GM12878 (cell line): ENCODE measurements around the gene TMEM86A. TPM values are rescaled to one million over a fixed set of nuclear protein-coding genes. Genes with fewer than 3 reads are reported as not detected.

Experiments
- ATAC-seq: fragments of 200-7000 bp; cut with Tn5 transposase; 3 replicates; pipeline ENCODE4 v1.9.1; 2020; ENCODE audit warnings: mild to moderate bottlenecking, moderate library complexity
- BruUV-seq: library from RNA; stranded (reverse); fragments of 400-500 nt; replicated peaks from 2 replicates; lab custom pipeline; 2021; lab: Mats Ljungman, UMichigan
- CTCF ChIA-PET: fragments of 300-600 bp; sonication (Branson Sonifier 250); formaldehyde crosslinking; extraction: SDS; loops from one replicate; lab custom pipeline; 2021; ENCODE audit warnings: inconsistent platforms; lab: Yijun Ruan, JAX
- POLR2A ChIA-PET: fragments of 350-600 bp; formaldehyde crosslinking; extraction: SDS; loops from one replicate; lab custom pipeline; 2021; ENCODE audit warnings: inconsistent platforms; lab: Charles Lee
- RAD21 ChIA-PET: fragments of 300-600 bp; sonication (Branson Sonifier 250); formaldehyde crosslinking; loops from one replicate; lab custom pipeline; 2023; ENCODE audit warnings: antibody characterized with exemption; ENCODE audit not compliant: unreplicated experiment; lab: Charles Lee
- SMC1A ChIA-PET: fragments of 300-600 bp; sonication (Branson Sonifier 250); formaldehyde crosslinking; loops from one replicate; lab custom pipeline; 2023; ENCODE audit not compliant: unreplicated experiment, uncharacterized antibody; lab: Charles Lee
- DNase-seq: peaks from one replicate; pipeline ENCODE4 v3.0.0-alpha.2; 2011; ENCODE audit warnings: low read depth, low spot score
- FAIRE-seq: peaks from 3 replicates; lab custom pipeline; 2011; peaks lifted over from hg19 to GRCh38; lab: Jason Lieb, UNC
- H2AFZ ChIP-seq: 2 replicates; pipeline ENCODE4 v1.6.0; 2011; ENCODE audit warnings: low read depth, low read length, control low read depth; ENCODE audit not compliant: control insufficient read depth
- H3K27ac ChIP-seq: 2 replicates; pipeline ENCODE4 v1.5.1; 2011; ENCODE audit warnings: control low read depth; ENCODE audit not compliant: control insufficient read depth, insufficient read depth
- H3K27me3 ChIP-seq, 2 experiments: replicated peaks in 1 of 2; 2 replicates each; pipeline versions ENCODE4 v1.6.0 to v1.6.1; 2011; ENCODE audit warnings: low read length in 1 of 2; ENCODE audit not compliant: control insufficient read depth in 2 of 2, insufficient read depth in 2 of 2
- H3K36me3 ChIP-seq, 2 experiments: 2 replicates each; pipeline ENCODE4 v1.5.1; 2011; ENCODE audit warnings: low read length in 1 of 2; ENCODE audit not compliant: control insufficient read depth in 2 of 2, insufficient read depth in 2 of 2
- H3K4me1 ChIP-seq: 2 replicates; pipeline ENCODE4 v1.6.1; 2011; ENCODE audit warnings: mild to moderate bottlenecking, low read length, moderate library complexity, mixed read lengths; ENCODE audit not compliant: control insufficient read depth, insufficient read depth
- H3K4me2 ChIP-seq: 2 replicates; pipeline ENCODE4 v1.6.0; 2011; ENCODE audit warnings: control low read depth; ENCODE audit not compliant: control insufficient read depth, insufficient read depth
- H3K4me3 ChIP-seq: fragments of 200-600 bp; sonication (generic); 2 replicates; pipeline ENCODE4 v1.5.1; 2016
- H3K79me2 ChIP-seq: 2 replicates; pipeline ENCODE4 v1.6.0; 2011; ENCODE audit warnings: low read length; ENCODE audit not compliant: control insufficient read depth, insufficient read depth
- H3K9ac ChIP-seq: 2 replicates; pipeline ENCODE4 v1.8.0; 2011; ENCODE audit warnings: low read length, control low read depth, mixed read lengths; ENCODE audit not compliant: control insufficient read depth, insufficient read depth
- H3K9me3 ChIP-seq: replicated peaks from 3 replicates; pipeline ENCODE4 v1.5.1; 2011; ENCODE audit warnings: mild to moderate bottlenecking, low read length; ENCODE audit not compliant: control insufficient read depth, insufficient read depth
- H4K20me1 ChIP-seq: 2 replicates; pipeline ENCODE4 v1.6.0; 2011; ENCODE audit not compliant: control insufficient read depth, insufficient read depth
- CREB1 ChIP-seq: IDR thresholded peaks from 2 replicates; pipeline ENCODE4 v1.6.1; 2012; ENCODE audit warnings: low read depth, mild to moderate bottlenecking, inconsistent platforms
- CUX1 ChIP-seq: IDR thresholded peaks from 2 replicates; pipeline ENCODE4 v1.6.1; 2012; ENCODE audit warnings: improper control_type of control experiment, low read depth, low read length; ENCODE audit not compliant: insufficient replicate concordance
- EP300 ChIP-seq, 2 experiments: fragments of 150-350 bp in 1 of 2; IDR thresholded peaks; 2 replicates each; pipeline ENCODE4 v1.6.1; 2011 to 2012; ENCODE audit warnings: low read depth in 2 of 2, low read length in 2 of 2, borderline replicate concordance in 1 of 2, improper control_type of control experiment in 1 of 2, inconsistent platforms in 1 of 2; ENCODE audit not compliant: control insufficient read depth in 1 of 2
- SREBF1 ChIP-seq: IDR thresholded peaks from 2 replicates; pipeline ENCODE4 v1.6.1; 2012; ENCODE audit warnings: mild to moderate bottlenecking, low read length
- WRNIP1 ChIP-seq: IDR thresholded peaks from 2 replicates; pipeline ENCODE4 v1.6.1; 2011; ENCODE audit warnings: low read depth, low read length, improper control_type of control experiment, borderline replicate concordance
- YBX1 ChIP-seq: fragments of 450-650 bp; IDR thresholded peaks from 2 replicates; pipeline ENCODE4 v1.6.1; 2016; ENCODE audit warnings: antibody characterized with exemption
- ZBTB4 ChIP-seq: fragments of 450-650 bp; formaldehyde crosslinking; IDR thresholded peaks from 2 replicates; pipeline ENCODE4 v1.4.0; 2022; ENCODE audit warnings: mild to moderate bottlenecking, moderate library complexity
- WGBS: methylation state at CpG from one replicate; pipeline ENCODE4 v1.1.6; 2016; ENCODE audit warnings: low lambda C conversion rate; ENCODE audit not compliant: insufficient replicate concordance, insufficient coverage; ENCODE audit errors: missing lambda C conversion rate; 5-methylcytosine and 5-hydroxymethylcytosine counted together
- in situ Hi-C: fragments of 300-500 bp; cut with MboI; formaldehyde crosslinking; loops from 9 replicates; pipeline ENCODE4 v1.14.3; 2018; ENCODE audit warnings: mixed read lengths
- intact Hi-C: fragments of 100-400 bp; cut with micrococcal nuclease; formaldehyde crosslinking; loops from one replicate; pipeline ENCODE4 v1.14.2; 2022; ENCODE audit not compliant: unreplicated experiment
- polyA plus RNA-seq, 11 experiments: library from polyadenylated mRNA; depleted of rRNA in 4 of 11; unstranded in 6 of 11; stranded (reverse) in 5 of 11; fragments of >200 nt; fragmentation: Nextera tagmentation in 4 of 11; fragmentation: Illumina TruSeq in 1 of 11; extraction: Ambion mirVana in 4 of 11; extraction: Trizol in 1 of 11; gene quantifications; 1 replicate in 1 of 11; 2 replicates in 10 of 11; pipeline versions ENCODE4 v1.2.1 to v1.2.3, GENCODE V29; 2011 to 2016; ENCODE audit warnings: inconsistent platforms in 2 of 11, missing spikeins in 2 of 11, low read depth in 1 of 11
- total RNA-seq, 4 experiments: library from RNA; depleted of rRNA in 3 of 4; stranded (reverse); fragments of >200 nt in 3 of 4; fragmentation: Illumina TruSeq in 1 of 4; extraction: Trizol in 1 of 4; gene quantifications; 2 replicates each; pipeline versions ENCODE4 v1.2.1 to v1.2.3, GENCODE V29; 2013 to 2021

Gene TMEM86A
- total and polyA plus RNA-seq, 10 of the 15 experiments (the other 5 are each of a cell fraction or from before 2014, with no cell fraction given): 0.01 to 0.11 (median 0.06) TPM; not detected in 7

GRCh38 chr11:18700375-18700774 is 1.8 kb downstream of the TMEM86A start (continued):
- no peak for TF ChIP-seq CUX1

- H3K79me2 ChIP-seq: no peaks in the 10 kb centered on the region
- peaks cover 6% of the 10 kb centered on the region; the same call in 1 of the 2 replicates for H3K4me1 ChIP-seq
- no peak for FAIRE-seq
- DNase-seq: no peak
- no TSS peak for BruUV-seq
- SMC1A ChIA-PET: no interaction called here
- no peaks in the 10 kb centered on the region for H3K36me3 ChIP-seq
- in situ Hi-C loops: no loop called here
- H3K27ac ChIP-seq: no peak overlapping the region
- 48% methylated on average over 7 of the region's 7 CpGs for WGBS
- no peak overlapping the region for H2AFZ ChIP-seq
- TF ChIP-seq WRNIP1: no peak
- TF ChIP-seq CREB1: no peak
- TF ChIP-seq YBX1: no peak
- TF ChIP-seq EP300 (IDR thresholded peaks at IDR 0.05; ENCODE audit: borderline replicate concordance in 1 of 2, control insufficient read depth in 1 of 2, low read depth in 2 of 2, low read length in 2 of 2): no peak
- no peak for TF ChIP-seq ZBTB4 (CRISPR knock-in tag)
- TF ChIP-seq SREBF1: no peak
- CTCF ChIA-PET: interaction anchor here (1.4 kb wide), 2 partner anchors 21 to 27 kb away, joined by 3 to 5 read pairs; no protein-coding TSS in a partner anchor
- no peak overlapping the region for H3K4me2 ChIP-seq
- ATAC-seq: no peak
- POLR2A ChIA-PET: no interaction called here
- H3K9ac ChIP-seq: no peak overlapping the region
- RAD21 ChIA-PET: no interaction called here
- no peaks in the 10 kb centered on the region for H4K20me1 ChIP-seq
- intact Hi-C loops: no loop called here
- H3K4me3 ChIP-seq: no peak overlapping the region
- no peaks in the 10 kb centered on the region; the same call in 2 of the 3 replicates for H3K9me3 ChIP-seq
- H3K27me3 ChIP-seq: peaks cover 9 to 16% of the 10 kb centered on the region in 2 experiments
Measured at GRCh38 chr11:18700872-18701271, 2.3 kb downstream of the TMEM86A start.
